ENCODE results near the gene DGKQ. TPM values are rescaled to one million over a fixed set of nuclear protein-coding genes. Genes with fewer than 3 reads are reported as not detected.
"Not testable (repeated sequence)": the region's sequence is repeated elsewhere in the genome, so short reads cannot be mapped to it uniquely, and the experiment has no call there.

DGKQ gene
- total RNA-seq, 2 experiments from 2014 or later: 22.9 to 27.6 TPM

GRCh38 chr4:924107-925096, 49.0 kb downstream of the DGKQ start:
- Mint-ChIP-seq H3K4me3 (no peak overlapping the region), H3K4me1 (peaks cover 53% of the 10 kb centered on the region), H3K27me3 (no peaks in the 10 kb centered on the region), H3K9me3 (ENCODE audit: low read depth) (peaks cover 5% of the 10 kb centered on the region), H3K36me3 (peaks cover 26% of the 10 kb centered on the region), H3K27ac (peak overlapping the region; percentile 56)
- DNase-seq (no peak), ATAC-seq (peak; percentile 29)
- CTCF ChIA-PET: no interaction called here

GRCh38 chr4:921830-922331, 51.5 kb downstream of the DGKQ start:
- Mint-ChIP-seq H3K9me3 (ENCODE audit: low read depth) (peaks cover 5% of the 10 kb centered on the region), H3K27ac (peak overlapping the region; percentile 65), H3K36me3 (peaks cover 38% of the 10 kb centered on the region), H3K27me3 (no peaks in the 10 kb centered on the region), H3K4me3 (no peak overlapping the region), H3K4me1 (peaks cover 51% of the 10 kb centered on the region)
- CTCF ChIA-PET: interaction anchor here (0.6 to 1.3 kb wide), 2 partner anchors 65 to 434 kb away, joined by 3 to 5 read pairs; partner anchors contain the start of gene IDUA
- ATAC-seq (peak; percentile 28), DNase-seq (no peak)

GRCh38 chr4:919004-919680, 54.2 kb downstream of the DGKQ start:
- H3K27ac Mint-ChIP-seq; CTCF ChIA-PET; DNase-seq; H3K9me3 Mint-ChIP-seq (ENCODE audit: low read depth); H3K27me3 Mint-ChIP-seq; H3K4me3 Mint-ChIP-seq; ATAC-seq: not testable (repeated sequence)
- Mint-ChIP-seq H3K4me1 (peaks cover 45% of the 10 kb centered on the region), H3K36me3 (peaks cover 40% of the 10 kb centered on the region)

- H3K27ac Mint-ChIP-seq; CTCF ChIA-PET; H3K27me3 Mint-ChIP-seq; ATAC-seq; H3K9me3 Mint-ChIP-seq (ENCODE audit: low read depth); H3K4me3 Mint-ChIP-seq; DNase-seq: not testable (repeated sequence)
- Mint-ChIP-seq H3K4me1 (peaks cover 44% of the 10 kb centered on the region), H3K36me3 (peaks cover 40% of the 10 kb centered on the region)
Observed at GRCh38 chr4:918591-918990, 54.8 kb downstream of the DGKQ start.

GRCh38 chr4:917992-918391, 55.4 kb downstream of the DGKQ start:
- CTCF ChIA-PET: no interaction called here
- Mint-ChIP-seq H3K9me3 (ENCODE audit: low read depth) (peaks cover 5% of the 10 kb centered on the region), H3K4me3 (no peak overlapping the region), H3K27ac (no peak overlapping the region), H3K27me3 (no peaks in the 10 kb centered on the region), H3K36me3 (peaks cover 40% of the 10 kb centered on the region), H3K4me1 (peaks cover 43% of the 10 kb centered on the region)
- no peak for ATAC-seq
- DNase-seq: no peak

GRCh38 chr4:917466-917865, 55.9 kb downstream of the DGKQ start:
- Mint-ChIP-seq H3K9me3 (ENCODE audit: low read depth) (peaks cover 5% of the 10 kb centered on the region), H3K27me3 (no peaks in the 10 kb centered on the region), H3K4me3 (no peak overlapping the region), H3K36me3 (peaks cover 38% of the 10 kb centered on the region), H3K4me1 (peaks cover 38% of the 10 kb centered on the region), H3K27ac (no peak overlapping the region)
- DNase-seq (no peak), ATAC-seq (no peak)
- CTCF ChIA-PET: no interaction called here

GRCh38 chr4:915595-915994, 57.8 kb downstream of the DGKQ start:
- Mint-ChIP-seq H3K36me3 (peaks cover 33% of the 10 kb centered on the region), H3K4me3 (no peak overlapping the region), H3K27me3 (no peaks in the 10 kb centered on the region), H3K9me3 (ENCODE audit: low read depth) (peaks cover 5% of the 10 kb centered on the region), H3K4me1 (peaks cover 26% of the 10 kb centered on the region), H3K27ac (no peak overlapping the region)
- no peak for ATAC-seq
- no peak for DNase-seq
- CTCF ChIA-PET: no interaction called here

- CTCF ChIA-PET: no interaction called here
- H3K9me3 Mint-ChIP-seq (ENCODE audit: low read depth): peaks cover 3% of the 10 kb centered on the region
- no peak for ATAC-seq
- peaks cover 24% of the 10 kb centered on the region for H3K4me1 Mint-ChIP-seq
- peaks cover 31% of the 10 kb centered on the region for H3K36me3 Mint-ChIP-seq
- H3K27ac Mint-ChIP-seq: no peak overlapping the region
- no peak for DNase-seq
- H3K27me3 Mint-ChIP-seq: no peaks in the 10 kb centered on the region
- H3K4me3 Mint-ChIP-seq: no peak overlapping the region
Observed at GRCh38 chr4:915041-915474, 58.3 kb downstream of the DGKQ start.

GRCh38 chr4:914531-914930, 58.8 kb downstream of the DGKQ start:
- Mint-ChIP-seq H3K27ac (no peak overlapping the region), H3K27me3 (no peaks in the 10 kb centered on the region), H3K4me3 (no peak overlapping the region), H3K4me1 (peaks cover 24% of the 10 kb centered on the region), H3K9me3 (ENCODE audit: low read depth) (peaks cover 1% of the 10 kb centered on the region), H3K36me3 (peaks cover 30% of the 10 kb centered on the region)
- CTCF ChIA-PET: no interaction called here
- DNase-seq (no peak), ATAC-seq (no peak)

- Mint-ChIP-seq H3K27me3 (no peaks in the 10 kb centered on the region), H3K36me3 (peaks cover 33% of the 10 kb centered on the region), H3K9me3 (ENCODE audit: low read depth) (no peaks in the 10 kb centered on the region), H3K4me3 (no peak overlapping the region), H3K27ac (no peak overlapping the region), H3K4me1 (peaks cover 24% of the 10 kb centered on the region)
- DNase-seq (no peak), ATAC-seq (no peak)
- CTCF ChIA-PET: no interaction called here
Observed at GRCh38 chr4:913280-913618, 60.1 kb downstream of the DGKQ start.

GRCh38 chr4:912548-913279, 60.7 kb downstream of the DGKQ start:
- Mint-ChIP-seq H3K27ac (no peak overlapping the region), H3K9me3 (ENCODE audit: low read depth) (no peaks in the 10 kb centered on the region), H3K36me3 (peaks cover 33% of the 10 kb centered on the region), H3K27me3 (no peaks in the 10 kb centered on the region), H3K4me3 (no peak overlapping the region), H3K4me1 (peaks cover 23% of the 10 kb centered on the region)
- no peak for DNase-seq
- ATAC-seq: no peak
- CTCF ChIA-PET: no interaction called here

GRCh38 chr4:911871-912490, 61.4 kb downstream of the DGKQ start:
- H3K27ac Mint-ChIP-seq: no peak overlapping the region
- CTCF ChIA-PET: no interaction called here
- H3K36me3 Mint-ChIP-seq: peaks cover 32% of the 10 kb centered on the region

GRCh38 chr4:911221-911751, 62.1 kb downstream of the DGKQ start:
- no peak overlapping the region for H3K4me3 Mint-ChIP-seq
- H3K36me3 Mint-ChIP-seq: peaks cover 36% of the 10 kb centered on the region
- H3K4me1 Mint-ChIP-seq: peaks cover 12% of the 10 kb centered on the region
- CTCF ChIA-PET: no interaction called here
- DNase-seq (no peak), ATAC-seq (no peak)
- H3K27ac Mint-ChIP-seq: no peak overlapping the region
- peaks cover 4% of the 10 kb centered on the region for H3K9me3 Mint-ChIP-seq (ENCODE audit: low read depth)
- no peaks in the 10 kb centered on the region for H3K27me3 Mint-ChIP-seq

More at GRCh38 chr4:911871-912490, 61.4 kb downstream of the DGKQ start:
- peaks cover 19% of the 10 kb centered on the region for H3K4me1 Mint-ChIP-seq
- no peak overlapping the region for H3K4me3 Mint-ChIP-seq
- H3K27me3 Mint-ChIP-seq: no peaks in the 10 kb centered on the region
- DNase-seq (no peak), ATAC-seq (no peak)
- H3K9me3 Mint-ChIP-seq (ENCODE audit: low read depth): no peaks in the 10 kb centered on the region

All from activated CD8-positive, alpha-beta memory T cell treated with anti-CD3 and anti-CD28 coated beads, Interleukin-2, amount 10 ng/mL, durations not matched to agents 7 days and 5 days (primary cell).